RWPE1 (cell line): Measurements from ENCODE around the gene ADH7.
A peak's percentile ranks its signal among the peaks of the same experiment; 100 is the strongest.

Experiments
- CTCF ChIA-PET: fragments of 350-600 bp; sonication (Branson Sonifier 250); formaldehyde crosslinking; extraction: SDS; loops from one replicate; lab custom pipeline; 2021; lab: Yijun Ruan, JAX
- POLR2A ChIA-PET: fragments of 400-600 bp; formaldehyde crosslinking; extraction: SDS; loops from one replicate; lab custom pipeline; 2020; ENCODE audit warnings: antibody characterized with exemption; ENCODE audit not compliant: low non-redundant PET; lab: Yijun Ruan, JAX
- DNase-seq: peaks from one replicate; pipeline ENCODE4 v3.0.0; 2012; ENCODE audit warnings: low spot score
- H3K27ac ChIP-seq: fragments of 450-650 bp; 2 replicates; pipeline ENCODE4 v1.5.1; 2017
- CTCF ChIP-seq: fragments of 450-650 bp; conservative IDR thresholded peaks from 2 replicates; pipeline ENCODE4 v1.5.1; 2017; ENCODE audit warnings: low read depth, mild to moderate bottlenecking

The ADH7 gene

GRCh38 chr4:99457676-99458075 lies 22.5 kb upstream of the ADH7 start:
- ChIA-PET POLR2A (no interaction called here), CTCF (interaction anchor here (0.5 kb wide), 1 partner anchor 16 kb away, joined by 4 read pairs; no protein-coding TSS in a partner anchor)
- DNase-seq: no peak
- TF ChIP-seq CTCF: no peak
- no peak overlapping the region for H3K27ac ChIP-seq

DNA sequence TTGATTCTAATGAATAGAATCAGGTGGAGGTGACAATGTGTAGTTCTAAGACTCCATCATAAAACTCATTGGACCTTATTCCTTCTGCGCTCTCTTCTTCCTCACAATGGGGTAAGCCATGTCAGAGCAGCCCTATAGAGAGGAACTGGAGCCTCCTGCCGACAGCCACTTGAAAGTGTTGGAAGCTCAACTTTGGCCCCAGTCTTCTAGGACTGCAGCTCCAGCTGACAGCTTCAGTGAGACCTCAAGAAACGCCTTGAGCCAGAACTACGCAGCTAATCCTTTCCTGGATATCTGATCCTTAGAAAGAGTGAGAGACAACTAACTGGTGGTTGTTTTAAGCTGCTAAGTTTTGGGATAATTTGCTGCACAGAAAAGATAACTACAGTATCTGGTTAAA lies 22.1 kb upstream of the ADH7 start:
- ChIA-PET CTCF (no interaction called here), POLR2A (no interaction called here)
- no peak for TF ChIP-seq CTCF
- DNase-seq: no peak
- H3K27ac ChIP-seq: no peak overlapping the region

DNA sequence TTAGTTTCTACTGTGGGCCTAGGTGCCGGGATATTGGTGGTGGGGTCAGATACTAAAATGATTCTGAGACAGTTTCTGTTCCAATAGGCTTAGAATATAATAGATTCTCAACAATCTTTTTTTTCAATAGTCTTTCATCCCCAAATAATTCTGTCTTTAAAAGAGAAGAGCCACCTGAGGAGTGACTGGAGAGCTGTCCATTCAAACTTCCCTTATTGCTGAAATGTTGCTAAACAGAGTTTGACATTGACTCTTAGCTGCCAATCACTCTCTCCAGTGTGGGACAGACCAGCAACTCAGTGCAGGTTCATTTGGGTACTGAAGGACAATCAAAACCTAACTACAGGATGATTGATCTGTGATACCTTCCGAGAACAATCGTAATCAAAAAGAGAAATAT lies 12.4 kb upstream of the ADH7 start:
- TF ChIP-seq CTCF: no peak
- DNase-seq: no peak
- ChIA-PET POLR2A (no interaction called here), CTCF (interaction anchor here (0.8 kb wide), 1 partner anchor 36 kb away, joined by 5 read pairs; no protein-coding TSS in a partner anchor)
- no peak overlapping the region for H3K27ac ChIP-seq

DNA sequence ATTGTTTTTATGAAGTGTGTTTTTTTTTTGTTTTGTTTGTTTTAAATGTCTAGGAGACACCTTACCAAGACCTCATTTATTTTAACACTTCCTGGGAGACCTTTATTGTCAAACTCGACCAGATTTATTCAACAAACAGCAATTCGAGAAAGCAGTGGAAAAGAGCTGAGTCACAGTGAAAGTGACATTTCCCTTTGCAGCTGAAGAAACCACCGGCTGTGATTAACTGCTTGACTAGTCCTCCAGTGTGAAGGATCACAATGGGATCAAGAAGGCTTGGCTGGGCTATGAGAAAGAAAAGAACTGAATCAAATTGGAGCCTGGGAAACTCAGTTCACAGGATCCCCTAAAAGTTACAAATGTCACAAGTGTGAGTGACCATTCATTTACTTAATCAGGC lies 11.9 kb upstream of the ADH7 start:
- ChIA-PET CTCF (interaction anchor here (0.8 kb wide), 1 partner anchor 36 kb away, joined by 5 read pairs; no protein-coding TSS in a partner anchor), POLR2A (no interaction called here)
- H3K27ac ChIP-seq: no peak overlapping the region
- DNase-seq: no peak
- TF ChIP-seq CTCF: no peak

- POLR2A ChIA-PET: interaction anchor here (0.7 kb wide), 1 partner anchor 29 kb away, joined by 7 read pairs; no protein-coding TSS in a partner anchor
- H3K27ac ChIP-seq: peak overlapping the region; percentile 80
- DNase-seq: no peak
- no peak for TF ChIP-seq CTCF
- CTCF ChIA-PET: interaction anchor here (0.5 kb wide), 1 partner anchor 33 kb away, joined by 3 read pairs; no protein-coding TSS in a partner anchor
These were observed 3.3 kb upstream of the ADH7 start for GRCh38 chr4:99438405-99438780.

DNA sequence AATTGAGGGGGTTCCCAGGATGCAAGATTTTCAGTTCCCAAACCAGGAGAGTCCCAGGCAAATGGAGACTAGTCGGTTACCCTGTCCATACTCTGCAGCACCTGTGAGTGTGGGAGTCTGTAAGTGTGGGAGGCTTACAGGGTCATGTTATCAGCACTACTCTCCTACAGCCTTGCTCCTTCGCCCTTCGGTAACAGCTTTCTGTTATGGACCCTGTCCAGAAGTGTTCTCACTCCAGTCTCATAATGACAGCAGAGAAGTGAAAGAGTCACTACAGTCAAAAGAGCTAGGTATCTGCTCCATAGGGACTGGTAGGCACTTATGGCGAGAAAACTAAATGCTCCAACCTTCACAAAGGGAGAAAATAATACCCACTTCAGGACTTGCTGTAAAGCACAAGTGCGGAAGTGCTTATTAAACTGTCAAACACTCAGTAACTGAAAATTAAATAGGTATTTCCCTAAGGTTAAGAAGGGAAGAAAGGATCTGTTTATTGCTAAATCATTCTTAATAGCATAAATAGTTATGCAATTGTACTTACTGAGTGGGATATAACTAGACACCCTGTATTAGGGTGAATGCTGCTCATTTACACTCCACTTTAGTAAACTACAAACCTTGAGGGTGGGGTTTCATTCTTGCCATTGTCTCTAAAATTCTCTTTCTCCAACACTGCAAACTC lies 2.7 kb upstream of the ADH7 start:
- H3K27ac ChIP-seq: peak overlapping the region; percentile 80
- POLR2A ChIA-PET: interaction anchor here (0.7 kb wide), 1 partner anchor 28 kb away, joined by 7 read pairs; no protein-coding TSS in a partner anchor
- DNase-seq: no peak
- TF ChIP-seq CTCF: no peak
- CTCF ChIA-PET: interaction anchor here (0.5 to 0.7 kb wide), 2 partner anchors 33 to 533 kb away, joined by 3 read pairs; no protein-coding TSS in a partner anchor
